Measurements from ENCODE around the gene UNC93B1. TPM values are rescaled to one million over a fixed set of nuclear protein-coding genes. Genes with fewer than 3 reads are reported as not detected.
A peak's percentile ranks its signal among the peaks of the same experiment; 100 is the strongest.

UNC93B1 gene
- total RNA-seq, 1 donor from 2014 or later, result 79.5 TPM

- no peak for TF ChIP-seq CTCF (IDR thresholded peaks at IDR 0.05)
- ATAC-seq, result no peak
- H3K9me3 ChIP-seq, result no peaks in the 10 kb centered on the region
- H3K4me3 ChIP-seq, result no peak overlapping the region
- H3K4me1 ChIP-seq, result peaks cover 45% of the 10 kb centered on the region
- DNase-seq, result peak; percentile 59
- no peaks in the 10 kb centered on the region for H3K27me3 ChIP-seq
- H3K27ac ChIP-seq, result no peak overlapping the region
- no peaks in the 10 kb centered on the region for H3K36me3 ChIP-seq
- intact Hi-C loops (cut with DNase I), result no loop called here
Observed at GRCh38 chr11:68016161-68016903, 12.4 kb upstream of the UNC93B1 start.

- Histone ChIP-seq H3K4me1 (peaks cover 47% of the 10 kb centered on the region), H3K27me3 (no peaks in the 10 kb centered on the region), H3K9me3 (no peaks in the 10 kb centered on the region), H3K4me3 (no peak overlapping the region), H3K27ac (no peak overlapping the region), H3K36me3 (no peaks in the 10 kb centered on the region)
- intact Hi-C loops (cut with DNase I), result no loop called here
- ATAC-seq (no peak), DNase-seq (no peak)
- TF ChIP-seq CTCF (IDR thresholded peaks at IDR 0.05), result no peak
Observed at GRCh38 chr11:68015467-68015866, 11.6 kb upstream of the UNC93B1 start.

- DNase-seq (peak; percentile 64), ATAC-seq (no peak)
- Histone ChIP-seq H3K27ac (peak overlapping the region; percentile 91), H3K36me3 (no peaks in the 10 kb centered on the region), H3K9me3 (no peaks in the 10 kb centered on the region), H3K4me1 (peaks cover 47% of the 10 kb centered on the region), H3K27me3 (no peaks in the 10 kb centered on the region), H3K4me3 (no peak overlapping the region)
- TF ChIP-seq CTCF (IDR thresholded peaks at IDR 0.05), result no peak
- intact Hi-C loops (cut with DNase I), result no loop called here
Observed at GRCh38 chr11:68014947-68015447, 11.1 kb upstream of the UNC93B1 start.

DNA sequence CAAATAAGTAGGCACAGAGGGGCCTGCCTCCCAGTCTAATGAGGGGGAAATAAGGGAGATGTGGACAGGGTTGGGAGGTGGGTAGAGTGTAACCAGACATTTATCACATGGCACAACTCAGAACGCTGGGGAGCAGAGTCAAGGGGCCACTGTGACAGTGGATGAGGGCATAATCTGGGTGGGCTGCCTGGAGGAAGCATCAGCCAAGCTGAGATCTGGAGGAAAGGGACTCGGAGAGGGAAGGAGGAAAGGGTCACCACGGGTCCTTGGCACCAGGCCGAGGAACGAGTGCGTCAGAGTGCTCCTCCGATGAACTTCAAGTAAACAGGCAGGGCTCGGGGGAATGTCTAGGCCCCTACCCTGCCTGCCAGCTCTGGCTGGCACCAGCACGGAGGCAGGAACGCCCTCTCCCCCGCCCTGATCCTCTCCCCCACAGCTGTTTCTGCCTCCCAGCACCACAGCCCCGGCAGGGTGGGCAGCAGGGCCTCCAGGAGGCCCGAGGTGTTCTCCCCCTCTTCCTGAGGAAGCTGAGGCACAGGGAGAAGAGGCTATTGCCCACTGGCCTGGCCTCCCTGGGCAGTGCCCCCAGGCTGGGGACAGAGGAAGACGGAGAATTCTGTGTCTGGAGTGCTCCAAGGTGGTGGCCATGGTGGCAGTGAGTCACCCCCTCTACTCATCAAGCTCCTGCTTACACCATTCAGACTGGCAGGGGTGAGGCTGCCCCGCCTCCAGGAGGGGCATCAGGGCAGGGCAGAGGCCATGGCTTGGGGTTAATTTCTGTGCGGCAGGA is 10.5 kb upstream of the UNC93B1 start:
- no peak for TF ChIP-seq CTCF (IDR thresholded peaks at IDR 0.05)
- ATAC-seq (peak; percentile 50), DNase-seq (peak; percentile 92)
- Histone ChIP-seq H3K27me3 (no peaks in the 10 kb centered on the region), H3K27ac (peak overlapping the region; percentile 91), H3K9me3 (no peaks in the 10 kb centered on the region), H3K36me3 (no peaks in the 10 kb centered on the region), H3K4me3 (no peak overlapping the region), H3K4me1 (peaks cover 54% of the 10 kb centered on the region)
- intact Hi-C loops (cut with DNase I), result no loop called here

DNA sequence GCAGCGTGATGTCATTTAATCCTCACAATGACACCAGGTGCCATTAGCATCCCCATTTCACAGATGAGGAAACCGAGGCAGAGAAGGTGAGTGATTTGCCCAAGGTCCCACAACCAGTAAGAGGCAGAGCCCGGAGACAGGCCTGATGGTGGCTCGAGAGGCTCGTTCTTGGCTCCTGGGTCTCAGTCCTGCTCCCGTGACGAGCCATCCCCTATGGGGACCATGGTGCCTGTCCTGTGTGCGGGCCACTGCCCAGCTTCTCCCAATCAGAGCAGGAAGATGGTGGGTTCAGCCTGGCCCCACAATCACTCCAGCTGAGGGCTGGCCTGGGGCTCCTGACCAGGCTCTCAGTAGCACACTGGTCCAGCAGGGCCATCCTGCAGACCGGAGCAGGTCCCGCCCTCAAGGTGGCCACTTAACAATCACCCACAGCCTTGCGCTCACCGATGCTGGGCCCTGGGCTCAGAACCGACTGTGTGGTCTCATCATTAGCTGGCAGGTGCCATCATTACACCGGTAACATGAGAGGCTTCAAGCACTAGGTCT is 9.8 kb upstream of the UNC93B1 start:
- Histone ChIP-seq H3K4me1 (peaks cover 61% of the 10 kb centered on the region), H3K9me3 (no peaks in the 10 kb centered on the region), H3K27ac (peak overlapping the region; percentile 91), H3K36me3 (no peaks in the 10 kb centered on the region), H3K27me3 (no peaks in the 10 kb centered on the region), H3K4me3 (no peak overlapping the region)
- no peak for ATAC-seq
- intact Hi-C loops (cut with DNase I), result no loop called here
- peak; percentile 66 for DNase-seq
- no peak for TF ChIP-seq CTCF (IDR thresholded peaks at IDR 0.05)
